Kidney epithelial cell (primary cell): ENCODE results near the gene NDST3. TPM values are rescaled to one million over a fixed set of nuclear protein-coding genes. Genes with fewer than 3 reads are reported as not detected.

Experiments used
- DNase-seq: peaks from one replicate; pipeline ENCODE4 v3.0.0-alpha.2; 2010; ENCODE audit warnings: low read depth
- H3K27me3 ChIP-seq: 2 replicates; pipeline ENCODE4 v1.6.0; 2011; ENCODE audit warnings: low read length; ENCODE audit not compliant: control insufficient read depth, insufficient read depth
- H3K36me3 ChIP-seq: 2 replicates; pipeline ENCODE4 v1.5.1; 2011; ENCODE audit warnings: low read length; ENCODE audit not compliant: control insufficient read depth, insufficient read depth
- H3K4me3 ChIP-seq: 2 replicates; pipeline ENCODE4 v1.5.1; 2011; ENCODE audit warnings: low read depth, mild to moderate bottlenecking, control low read depth, low read length
- total RNA-seq: library from RNA; depleted of rRNA; stranded (reverse); fragments of >200 nt; gene quantifications from 2 replicates; pipeline ENCODE4 v1.2.3, GENCODE V29; 2015
- TF ChIP-seq, protein P1 (sequence below): IDR thresholded peaks from 2 replicates; pipeline ENCODE4 v1.5.1; 2011; ENCODE audit warnings: mild to moderate bottlenecking, moderate library complexity, low read length, control low read depth, inconsistent platforms; ENCODE audit not compliant: insufficient read depth, poor library complexity, severe bottlenecking

Gene NDST3
- total RNA-seq, 1 donor from 2014 or later, result 0.71 TPM

DNA sequence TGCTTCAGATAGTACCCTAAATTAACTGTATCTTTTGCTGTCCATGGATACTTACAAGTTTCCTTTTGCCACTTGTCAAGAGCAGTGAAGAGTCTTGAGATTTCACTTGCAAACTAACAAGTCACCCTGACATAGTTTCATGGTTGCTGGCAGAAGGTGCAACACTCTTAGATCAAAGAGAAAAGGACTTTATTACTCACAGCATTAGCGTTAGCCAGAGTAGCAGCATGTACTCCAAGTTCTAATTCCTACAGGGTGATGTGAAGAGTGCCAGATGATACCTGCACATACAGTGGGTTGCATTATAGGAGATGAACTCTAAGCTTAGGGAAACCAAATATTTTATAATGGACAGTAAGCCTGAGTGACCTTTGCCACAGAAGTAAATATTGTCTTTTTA is 47.9 kb downstream of the NDST3 start:
- H3K36me3 ChIP-seq, result no peaks in the 10 kb centered on the region
- no peak for DNase-seq
- H3K27me3 ChIP-seq, result no peaks in the 10 kb centered on the region
- TF ChIP-seq, protein P1, sequence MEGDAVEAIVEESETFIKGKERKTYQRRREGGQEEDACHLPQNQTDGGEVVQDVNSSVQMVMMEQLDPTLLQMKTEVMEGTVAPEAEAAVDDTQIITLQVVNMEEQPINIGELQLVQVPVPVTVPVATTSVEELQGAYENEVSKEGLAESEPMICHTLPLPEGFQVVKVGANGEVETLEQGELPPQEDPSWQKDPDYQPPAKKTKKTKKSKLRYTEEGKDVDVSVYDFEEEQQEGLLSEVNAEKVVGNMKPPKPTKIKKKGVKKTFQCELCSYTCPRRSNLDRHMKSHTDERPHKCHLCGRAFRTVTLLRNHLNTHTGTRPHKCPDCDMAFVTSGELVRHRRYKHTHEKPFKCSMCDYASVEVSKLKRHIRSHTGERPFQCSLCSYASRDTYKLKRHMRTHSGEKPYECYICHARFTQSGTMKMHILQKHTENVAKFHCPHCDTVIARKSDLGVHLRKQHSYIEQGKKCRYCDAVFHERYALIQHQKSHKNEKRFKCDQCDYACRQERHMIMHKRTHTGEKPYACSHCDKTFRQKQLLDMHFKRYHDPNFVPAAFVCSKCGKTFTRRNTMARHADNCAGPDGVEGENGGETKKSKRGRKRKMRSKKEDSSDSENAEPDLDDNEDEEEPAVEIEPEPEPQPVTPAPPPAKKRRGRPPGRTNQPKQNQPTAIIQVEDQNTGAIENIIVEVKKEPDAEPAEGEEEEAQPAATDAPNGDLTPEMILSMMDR, result no peak
- no peak overlapping the region for H3K4me3 ChIP-seq

DNA sequence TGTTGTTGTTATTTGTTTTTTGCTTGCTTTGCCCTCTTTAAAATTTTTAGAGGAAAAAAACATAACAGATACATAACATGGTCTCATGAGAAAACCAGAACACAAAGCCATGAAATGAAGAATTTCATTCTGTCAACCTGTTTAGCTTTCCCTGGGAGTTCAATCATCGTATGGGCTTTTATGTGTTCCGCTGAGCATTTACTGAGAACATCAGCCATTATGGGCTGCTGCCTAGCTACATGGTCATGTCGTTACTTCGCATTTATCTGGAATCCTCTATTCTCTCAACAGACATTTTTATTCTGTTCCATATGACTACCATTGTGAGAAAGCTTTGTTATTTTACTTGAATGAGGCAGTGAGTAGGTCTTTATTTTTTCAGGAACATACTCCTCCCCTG is 51.4 kb downstream of the NDST3 start:
- no peaks in the 10 kb centered on the region for H3K27me3 ChIP-seq
- no peaks in the 10 kb centered on the region for H3K36me3 ChIP-seq
- H3K4me3 ChIP-seq, result no peak overlapping the region
- DNase-seq, result no peak
- TF ChIP-seq, protein P1, result no peak

DNA sequence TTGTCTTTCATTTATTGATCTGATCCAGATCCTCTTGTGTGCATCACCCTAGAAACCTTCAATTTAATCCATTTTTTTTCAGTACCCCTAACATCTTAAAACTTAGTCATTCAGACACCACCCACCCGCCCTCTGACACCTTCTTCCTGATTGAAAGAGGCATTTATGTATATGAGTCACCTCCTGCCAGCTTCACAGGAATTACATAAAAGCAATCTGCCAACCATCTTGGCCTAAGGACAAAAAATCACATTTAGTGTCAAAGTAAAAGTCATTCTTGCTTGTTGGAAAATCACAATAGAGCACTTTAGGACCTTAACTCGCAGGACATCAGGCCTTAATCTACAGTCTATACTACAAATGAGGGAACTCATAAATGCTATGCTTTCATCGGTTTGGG is 52.1 kb downstream of the NDST3 start:
- Histone ChIP-seq H3K27me3 (no peaks in the 10 kb centered on the region), H3K36me3 (no peaks in the 10 kb centered on the region), H3K4me3 (no peak overlapping the region)
- peak; percentile 31 for DNase-seq
- TF ChIP-seq, protein P1, result no peak

DNA sequence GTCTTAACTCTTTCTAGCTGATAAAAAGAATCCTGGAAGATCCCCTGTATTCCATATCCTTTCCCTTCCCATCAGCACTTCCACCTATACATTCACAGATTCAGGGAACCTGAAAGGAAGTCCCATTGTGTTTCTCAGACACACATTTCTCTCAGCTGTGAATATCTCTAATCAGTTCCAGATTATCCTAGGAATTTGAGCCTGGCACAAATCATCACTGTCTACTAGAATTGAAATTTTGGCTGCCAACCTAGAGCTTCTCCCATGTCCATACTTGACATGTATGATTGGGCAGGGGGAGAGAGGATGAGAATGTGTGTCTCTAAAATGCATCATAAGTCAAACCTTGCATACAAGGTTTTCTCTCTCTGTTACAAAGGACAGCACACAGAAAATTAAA is 53.1 kb downstream of the NDST3 start:
- Histone ChIP-seq H3K36me3 (no peaks in the 10 kb centered on the region), H3K27me3 (no peaks in the 10 kb centered on the region), H3K4me3 (no peak overlapping the region)
- TF ChIP-seq, protein P1, result no peak
- no peak for DNase-seq

DNA sequence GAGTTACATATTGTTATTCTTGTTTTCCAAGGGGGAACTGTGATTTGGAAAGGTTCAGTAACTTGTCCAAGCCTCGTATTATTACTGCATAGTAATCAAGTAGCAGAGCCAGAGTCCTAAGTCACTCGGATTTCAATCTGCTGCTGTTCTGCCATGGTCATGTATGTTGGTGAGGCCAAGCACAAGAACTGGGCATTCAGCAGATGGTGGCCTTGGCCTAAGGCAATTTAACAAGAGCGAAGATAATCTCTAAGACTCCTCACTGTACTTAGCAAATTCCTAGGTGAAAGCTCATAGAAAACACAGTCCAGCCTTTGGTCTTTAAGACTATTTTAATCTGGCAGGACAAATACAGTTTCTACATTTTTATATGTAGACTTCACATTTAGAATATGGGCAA is 64.8 kb downstream of the NDST3 start:
- H3K27me3 ChIP-seq, result no peaks in the 10 kb centered on the region
- H3K36me3 ChIP-seq, result no peaks in the 10 kb centered on the region
- no peak overlapping the region for H3K4me3 ChIP-seq
- TF ChIP-seq, protein P1, result no peak
- no peak for DNase-seq

DNA sequence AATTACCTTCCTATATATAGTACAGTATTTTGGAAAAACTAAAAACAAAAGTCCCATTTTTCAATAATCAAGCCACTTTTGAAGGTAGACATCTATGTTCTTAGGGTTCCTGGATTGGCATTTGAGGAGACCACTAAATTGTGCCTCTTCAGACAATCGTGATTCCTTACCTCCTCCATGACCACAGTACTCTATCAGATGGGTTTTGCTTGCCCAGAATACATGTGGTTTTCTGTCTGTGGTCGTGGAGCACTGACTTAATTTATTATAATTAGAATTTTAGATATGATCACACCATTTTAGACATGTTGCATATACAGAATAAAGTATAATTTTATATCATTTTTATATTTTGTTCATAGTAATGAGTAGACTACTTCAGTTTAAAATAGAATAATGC is 67.9 kb downstream of the NDST3 start:
- TF ChIP-seq, protein P1, result no peak
- Histone ChIP-seq H3K27me3 (no peaks in the 10 kb centered on the region), H3K4me3 (no peak overlapping the region), H3K36me3 (no peaks in the 10 kb centered on the region)
- DNase-seq, result no peak
